Right atrium auricular region (tissue), 2 donors: Measurements from ENCODE around the gene DPYD. TPM values are rescaled to one million over a fixed set of nuclear protein-coding genes. Genes with fewer than 3 reads are reported as not detected.

ENCODE experiments used
- DNase-seq: peaks from one replicate; pipeline ENCODE4 v3.0.0-alpha.2; 2019; ENCODE audit warnings: low spot score
- H3K27ac ChIP-seq, 2 donors: fragments of 200-600 bp; sonication (generic); 1 replicate in 1 of 2; 2 replicates in 1 of 2; pipeline ENCODE4 v1.5.1; 2016 to 2019
- H3K27me3 ChIP-seq, 2 donors: fragments of 200-600 bp; sonication (generic); one replicate each; pipeline versions ENCODE4 v1.5.1 to v1.6.0; 2017 to 2019
- H3K36me3 ChIP-seq: fragments of 200-600 bp; sonication (generic); one replicate; pipeline ENCODE4 v1.5.1; 2016
- H3K4me1 ChIP-seq, 2 donors: fragments of 200-600 bp; sonication (generic); one replicate each; pipeline versions ENCODE4 v1.5.1 to v1.6.0; 2017 to 2019
- H3K4me3 ChIP-seq, 2 donors: fragments of 200-600 bp; sonication (generic); 1 replicate in 1 of 2; 2 replicates in 1 of 2; pipeline ENCODE4 v1.5.1; 2017 to 2019; ENCODE audit warnings: mild to moderate bottlenecking in 1 of 2, moderate library complexity in 1 of 2
- H3K9me3 ChIP-seq, 2 donors: fragments of 200-600 bp; sonication (generic); one replicate each; pipeline ENCODE4 v1.5.1; 2019
- CTCF ChIP-seq, 2 donors: fragments of 200-600 bp; sonication (generic); IDR thresholded peaks; one replicate each; pipeline ENCODE4 v1.5.1; 2019; ENCODE audit warnings: antibody characterized with exemption in 2 of 2
- total RNA-seq, 2 donors: library from RNA; depleted of rRNA; stranded (reverse); fragments of >200 nt; gene quantifications; one replicate each; pipeline ENCODE4 v1.1.0, GENCODE V29; 2016

Gene DPYD
- total RNA-seq, 2 donors from 2014 or later = 11.3 to 14.5 TPM

GRCh38 chr1:97925151-97925550 lies 4.3 kb upstream of the DPYD start:
- Histone ChIP-seq H3K4me3 (no peak overlapping the region), H3K4me1 (peaks cover 0 to 4% of the 10 kb centered on the region in 2 donors), H3K27ac (no peak overlapping the region), H3K27me3 (no peaks in the 10 kb centered on the region), H3K36me3 (no peaks in the 10 kb centered on the region), H3K9me3 (no peaks in the 10 kb centered on the region)
- DNase-seq = no peak
- TF ChIP-seq CTCF (IDR thresholded peaks at IDR 0.05) = no peak

- Histone ChIP-seq H3K36me3 (no peaks in the 10 kb centered on the region), H3K27ac (no peak overlapping the region), H3K4me3 (no peak overlapping the region), H3K27me3 (no peaks in the 10 kb centered on the region), H3K9me3 (no peaks in the 10 kb centered on the region), H3K4me1 (peaks cover 0 to 11% of the 10 kb centered on the region in 2 donors)
- TF ChIP-seq CTCF (IDR thresholded peaks at IDR 0.05) = no peak
- DNase-seq = no peak
Measured at GRCh38 chr1:97923811-97924210, 3.0 kb upstream of the DPYD start.

DNA sequence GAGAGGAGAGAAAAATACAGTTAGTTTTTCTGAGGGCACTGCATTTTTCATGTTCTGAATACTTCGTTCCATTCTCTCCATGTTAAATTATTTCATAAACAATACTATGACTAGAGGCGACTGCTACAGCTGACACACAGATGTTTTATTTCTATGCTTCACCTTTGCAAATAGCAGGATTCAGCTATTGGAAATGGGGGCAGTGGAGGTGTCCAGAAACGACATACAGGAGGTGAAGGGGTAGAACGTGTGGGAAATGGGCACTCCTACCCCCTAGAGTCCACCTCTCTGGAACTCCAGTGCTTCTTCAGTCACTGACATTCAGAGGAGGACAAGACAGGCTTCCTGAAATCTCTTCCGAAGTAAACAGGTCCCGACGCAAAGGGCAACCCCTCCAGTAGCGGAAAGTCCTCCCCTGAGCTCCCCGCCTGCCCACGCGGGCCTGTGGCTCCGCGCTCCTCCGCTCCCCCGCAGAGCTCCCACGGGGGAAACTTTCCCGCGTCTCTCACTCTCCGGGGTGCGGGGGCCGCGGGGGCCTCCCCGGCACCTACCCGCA lies 480 bp downstream of the DPYD start:
- Histone ChIP-seq H3K27ac (peak overlapping the region; percentile 92 to 94), H3K4me1 (peaks cover 0 to 30% of the 10 kb centered on the region in 2 donors), H3K4me3 (peak overlapping the region; percentile 81 to 93), H3K27me3 (no peaks in the 10 kb centered on the region), H3K36me3 (no peaks in the 10 kb centered on the region), H3K9me3 (no peaks in the 10 kb centered on the region)
- DNase-seq = no peak
- no peak for TF ChIP-seq CTCF (IDR thresholded peaks at IDR 0.05)

GRCh38 chr1:97919585-97920261 lies 1.1 kb downstream of the DPYD start:
- peak overlapping the region; percentile 92 to 94 for H3K27ac ChIP-seq
- no peaks in the 10 kb centered on the region for H3K36me3 ChIP-seq
- no peak for DNase-seq
- no peaks in the 10 kb centered on the region for H3K9me3 ChIP-seq
- H3K4me3 ChIP-seq = peak overlapping the region; percentile 81 to 93
- no peak for TF ChIP-seq CTCF (IDR thresholded peaks at IDR 0.05)
- H3K4me1 ChIP-seq = peaks cover 0 to 30% of the 10 kb centered on the region in 2 donors
- H3K27me3 ChIP-seq = no peaks in the 10 kb centered on the region

DNA sequence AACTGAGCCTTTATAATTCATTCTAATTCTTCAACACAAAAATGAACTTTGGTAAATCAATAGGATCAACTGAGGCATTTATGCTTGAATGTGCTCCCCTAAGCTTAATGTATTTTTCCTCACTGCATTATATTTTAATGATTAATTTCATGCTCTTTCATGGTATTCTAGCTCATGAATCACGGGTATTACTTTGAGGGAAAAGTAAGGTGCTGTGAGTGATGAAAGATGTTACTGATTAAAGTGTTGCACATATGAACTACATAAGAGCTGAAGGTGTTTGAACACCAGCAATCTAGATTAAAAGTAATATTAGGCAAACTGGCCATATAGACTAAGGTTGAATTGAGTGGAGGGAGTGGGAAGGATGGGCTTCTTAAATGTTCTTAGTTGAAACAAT lies 1.9 kb downstream of the DPYD start:
- no peaks in the 10 kb centered on the region for H3K27me3 ChIP-seq
- H3K9me3 ChIP-seq = no peaks in the 10 kb centered on the region
- H3K4me3 ChIP-seq = peak overlapping the region; percentile 81 to 93
- H3K36me3 ChIP-seq = no peaks in the 10 kb centered on the region
- peak overlapping the region; percentile 92 to 94 for H3K27ac ChIP-seq
- DNase-seq = no peak
- H3K4me1 ChIP-seq = peaks cover 0 to 30% of the 10 kb centered on the region in 2 donors
- no peak for TF ChIP-seq CTCF (IDR thresholded peaks at IDR 0.05)
